Loucy (cell line): ENCODE measurements around the gene CPLANE2.

ENCODE experiments used
- CTCF ChIP-seq: fragments of 200-600 bp; sonication (generic); conservative IDR thresholded peaks from 2 replicates; pipeline ENCODE4 v1.5.1; 2014; ENCODE audit warnings: mild to moderate bottlenecking, antibody characterized with exemption, low read length
- EZH2phosphoT487 ChIP-seq: fragments of 200-600 bp; IDR thresholded peaks from 2 replicates; pipeline ENCODE4 v1.6.1; 2018; ENCODE audit warnings: antibody characterized with exemption, mild to moderate bottlenecking, moderate library complexity, borderline replicate concordance

DNA sequence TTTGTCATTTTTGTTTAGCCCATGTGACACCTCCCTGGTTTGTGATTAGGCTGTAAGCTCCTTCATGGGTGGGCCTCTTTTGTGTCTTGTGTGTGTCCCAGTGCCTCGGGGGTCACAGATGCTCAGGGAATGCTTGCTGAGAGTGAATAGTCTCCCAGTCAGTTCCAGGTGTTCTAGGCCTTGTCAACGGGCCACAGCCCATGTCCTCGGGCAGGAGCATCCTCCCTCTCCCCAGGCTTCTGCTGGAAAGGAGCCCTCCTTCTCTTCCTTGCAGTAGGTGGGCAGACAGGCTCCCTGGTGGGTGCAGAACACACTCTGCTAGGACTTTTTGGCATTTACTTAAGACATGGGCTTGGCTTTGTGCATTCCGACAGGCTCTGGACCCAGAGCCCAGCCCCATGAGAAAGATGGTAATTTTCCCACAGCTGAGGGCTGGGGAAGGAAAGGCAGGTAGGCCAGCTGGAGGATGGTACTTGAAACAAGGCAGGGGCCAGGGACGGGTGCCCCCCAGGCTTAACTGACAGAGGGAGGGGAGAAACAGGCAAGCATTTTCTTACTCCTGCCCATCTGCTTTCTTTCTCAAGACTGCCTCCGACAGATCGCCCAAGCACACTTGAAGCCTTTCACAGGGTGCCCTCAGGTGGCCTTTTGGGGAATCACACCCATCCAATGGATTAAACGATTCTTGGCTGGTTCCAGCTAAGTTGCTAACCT, 7.1 kb upstream of the CPLANE2 start:
- TF ChIP-seq EZH2phosphoT487 (no peak), CTCF (peak; percentile 84)
